Measurements from ENCODE around the gene PLXNA2.

DNA sequence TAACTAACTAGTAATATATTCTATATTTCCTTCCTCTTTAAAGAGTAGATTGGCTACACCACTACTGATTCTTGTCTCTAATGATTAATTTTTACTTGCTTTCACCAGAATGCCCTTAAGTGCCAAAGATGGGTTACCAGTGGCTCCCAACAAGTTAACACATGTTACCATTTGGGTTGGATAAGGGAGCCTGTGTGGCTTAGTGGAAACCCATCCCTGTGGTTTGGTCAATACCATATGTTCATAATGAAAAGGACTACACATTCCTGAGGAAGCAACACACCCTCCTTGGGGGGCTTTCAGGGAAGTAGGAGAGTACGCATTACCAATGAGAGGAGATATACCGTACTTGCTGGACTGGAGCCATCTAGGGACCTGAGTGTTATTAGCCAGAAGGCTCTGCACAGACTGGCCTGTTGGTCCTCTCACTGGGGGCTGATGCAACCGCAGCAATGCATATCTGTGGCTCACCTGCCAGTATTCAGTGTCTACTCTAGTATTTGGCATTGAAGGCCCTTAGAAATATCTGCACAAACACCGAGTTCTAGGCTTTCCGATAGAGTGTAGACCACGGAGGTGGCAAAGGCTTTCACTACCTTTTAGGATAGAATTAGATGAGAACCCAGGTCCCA lies 29.3 kb upstream of the PLXNA2 start:
- TF ChIP-seq, protein P1, sequence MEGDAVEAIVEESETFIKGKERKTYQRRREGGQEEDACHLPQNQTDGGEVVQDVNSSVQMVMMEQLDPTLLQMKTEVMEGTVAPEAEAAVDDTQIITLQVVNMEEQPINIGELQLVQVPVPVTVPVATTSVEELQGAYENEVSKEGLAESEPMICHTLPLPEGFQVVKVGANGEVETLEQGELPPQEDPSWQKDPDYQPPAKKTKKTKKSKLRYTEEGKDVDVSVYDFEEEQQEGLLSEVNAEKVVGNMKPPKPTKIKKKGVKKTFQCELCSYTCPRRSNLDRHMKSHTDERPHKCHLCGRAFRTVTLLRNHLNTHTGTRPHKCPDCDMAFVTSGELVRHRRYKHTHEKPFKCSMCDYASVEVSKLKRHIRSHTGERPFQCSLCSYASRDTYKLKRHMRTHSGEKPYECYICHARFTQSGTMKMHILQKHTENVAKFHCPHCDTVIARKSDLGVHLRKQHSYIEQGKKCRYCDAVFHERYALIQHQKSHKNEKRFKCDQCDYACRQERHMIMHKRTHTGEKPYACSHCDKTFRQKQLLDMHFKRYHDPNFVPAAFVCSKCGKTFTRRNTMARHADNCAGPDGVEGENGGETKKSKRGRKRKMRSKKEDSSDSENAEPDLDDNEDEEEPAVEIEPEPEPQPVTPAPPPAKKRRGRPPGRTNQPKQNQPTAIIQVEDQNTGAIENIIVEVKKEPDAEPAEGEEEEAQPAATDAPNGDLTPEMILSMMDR (IDR thresholded peaks at IDR 0.05; ENCODE audit: low read depth, low read length): no peak
- TF ChIP-seq EZH2phosphoT487 (IDR thresholded peaks at IDR 0.05; ENCODE audit: low read depth): no peak
